ENCODE data around the gene RGS1. TPM values are rescaled to one million over a fixed set of nuclear protein-coding genes. Genes with fewer than 3 reads are reported as not detected.

Gene RGS1
- total RNA-seq, 1 experiment from 2014 or later, result not detected

- Histone ChIP-seq H3K27me3 (ENCODE audit: low read length) (no peaks in the 10 kb centered on the region), H3K4me1 (ENCODE audit: insufficient read depth, low read length) (peaks cover 20% of the 10 kb centered on the region), H3K4me3 (ENCODE audit: low read length) (no peak overlapping the region), H4K20me1 (ENCODE audit: low read length) (no peaks in the 10 kb centered on the region), H3K9ac (ENCODE audit: low read length) (no peak overlapping the region), H3K4me2 (ENCODE audit: low read length) (no peak overlapping the region), H3K9me2 (replicated peaks; ENCODE audit: low read length) (no peaks in the 10 kb centered on the region), H3K9me3 (ENCODE audit: low read length) (no peaks in the 10 kb centered on the region), H3F3A (ENCODE audit: low read length, unreplicated experiment) (no peaks in the 10 kb centered on the region), H3K79me2 (ENCODE audit: low read length) (no peaks in the 10 kb centered on the region), H3K27ac (ENCODE audit: low read length) (peak overlapping the region; percentile 64), H3K36me3 (ENCODE audit: low read depth, low read length) (no peaks in the 10 kb centered on the region), H2AFZ (ENCODE audit: low read length) (no peak overlapping the region)
- TF ChIP-seq EZH2phosphoT487 (IDR thresholded peaks at IDR 0.05; ENCODE audit: borderline replicate concordance, low read length), result no peak
- no peak for TF ChIP-seq CTCF (conservative IDR thresholded peaks at IDR 0.05; ENCODE audit: low read depth, low read length)
- TF ChIP-seq EZH2 (IDR thresholded peaks at IDR 0.05; ENCODE audit: low read length, unreplicated experiment), result no peak
- POLR2A ChIA-PET (ENCODE audit: unreplicated experiment), result no interaction called here
- DNase-seq (no peak), ATAC-seq (no peak)
- intact Hi-C loops (cut with micrococcal nuclease), result loop anchor here (1.0 kb wide), 1 partner anchor 21 kb away; no protein-coding TSS in a partner anchor
- BruUV-seq (replicated peaks), result no TSS peak
- CTCF ChIA-PET, result interaction anchor here (0.5 to 0.7 kb wide), 2 partner anchors 46 to 599 kb away, joined by 3 to 4 read pairs; no protein-coding TSS in a partner anchor
Observed at GRCh38 chr1:192538407-192539296, 36.9 kb upstream of the RGS1 start.

GRCh38 chr1:192539297-192540092 lies 36.1 kb upstream of the RGS1 start:
- no peak overlapping the region for H3K4me3 ChIP-seq (ENCODE audit: low read length)
- H3F3A ChIP-seq (ENCODE audit: low read length, unreplicated experiment), result no peaks in the 10 kb centered on the region
- H3K27me3 ChIP-seq (ENCODE audit: low read length), result no peaks in the 10 kb centered on the region
- H3K4me1 ChIP-seq (ENCODE audit: insufficient read depth, low read length), result peaks cover 14% of the 10 kb centered on the region
- no peaks in the 10 kb centered on the region for H3K36me3 ChIP-seq (ENCODE audit: low read depth, low read length)
- H3K4me2 ChIP-seq (ENCODE audit: low read length), result peak overlapping the region; percentile 26; the same call in 1 of the 2 replicates
- DNase-seq (peak; percentile 88), ATAC-seq (peak; percentile 96)
- TF ChIP-seq EZH2 (IDR thresholded peaks at IDR 0.05; ENCODE audit: low read length, unreplicated experiment) (no peak), EZH2phosphoT487 (IDR thresholded peaks at IDR 0.05; ENCODE audit: borderline replicate concordance, low read length) (no peak), CTCF (conservative IDR thresholded peaks at IDR 0.05; ENCODE audit: low read depth, low read length) (no peak)
- BruUV-seq (replicated peaks), result no TSS peak
- CTCF ChIA-PET, result interaction anchor here (0.5 to 0.7 kb wide), 3 partner anchors 47 to 598 kb away, joined by 3 to 4 read pairs (median 3); no protein-coding TSS in a partner anchor
- H4K20me1 ChIP-seq (ENCODE audit: low read length), result no peaks in the 10 kb centered on the region
- H3K79me2 ChIP-seq (ENCODE audit: low read length), result no peaks in the 10 kb centered on the region
- peak overlapping the region; percentile 8; the same call in 1 of the 2 replicates for H2AFZ ChIP-seq (ENCODE audit: low read length)
- H3K9ac ChIP-seq (ENCODE audit: low read length), result no peak overlapping the region
- POLR2A ChIA-PET (ENCODE audit: unreplicated experiment), result interaction anchor here (0.6 to 0.7 kb wide), 4 partner anchors 11 to 519 kb away, joined by 3 to 5 read pairs (median 4); partner anchors contain the start of gene UCHL5
- intact Hi-C loops (cut with micrococcal nuclease), result loop anchor here (1.0 kb wide), 1 partner anchor 20 kb away; no protein-coding TSS in a partner anchor
- H3K9me2 ChIP-seq (replicated peaks; ENCODE audit: low read length), result no peaks in the 10 kb centered on the region
- H3K9me3 ChIP-seq (ENCODE audit: low read length), result no peaks in the 10 kb centered on the region
- peak overlapping the region; percentile 64 for H3K27ac ChIP-seq (ENCODE audit: low read length)
